GM12801 (cell line): ENCODE results near the gene NINJ1.

Experiments
- TF ChIP-seq, protein P1 (sequence below): IDR thresholded peaks from one replicate; pipeline ENCODE4 v1.5.1; 2011; ENCODE audit warnings: control low read depth; ENCODE audit not compliant: insufficient read length; ENCODE audit errors: extremely low read depth

The NINJ1 gene

GRCh38 chr9:93096131-93096802 is 37.8 kb downstream of the NINJ1 start, which contains the start of gene CARD19:
Gene CARD19, plus strand, starts transcription at chr9:93096217. Its CDS starts 129 bp downstream, at chr9:93096346.
- TF ChIP-seq, protein P1, sequence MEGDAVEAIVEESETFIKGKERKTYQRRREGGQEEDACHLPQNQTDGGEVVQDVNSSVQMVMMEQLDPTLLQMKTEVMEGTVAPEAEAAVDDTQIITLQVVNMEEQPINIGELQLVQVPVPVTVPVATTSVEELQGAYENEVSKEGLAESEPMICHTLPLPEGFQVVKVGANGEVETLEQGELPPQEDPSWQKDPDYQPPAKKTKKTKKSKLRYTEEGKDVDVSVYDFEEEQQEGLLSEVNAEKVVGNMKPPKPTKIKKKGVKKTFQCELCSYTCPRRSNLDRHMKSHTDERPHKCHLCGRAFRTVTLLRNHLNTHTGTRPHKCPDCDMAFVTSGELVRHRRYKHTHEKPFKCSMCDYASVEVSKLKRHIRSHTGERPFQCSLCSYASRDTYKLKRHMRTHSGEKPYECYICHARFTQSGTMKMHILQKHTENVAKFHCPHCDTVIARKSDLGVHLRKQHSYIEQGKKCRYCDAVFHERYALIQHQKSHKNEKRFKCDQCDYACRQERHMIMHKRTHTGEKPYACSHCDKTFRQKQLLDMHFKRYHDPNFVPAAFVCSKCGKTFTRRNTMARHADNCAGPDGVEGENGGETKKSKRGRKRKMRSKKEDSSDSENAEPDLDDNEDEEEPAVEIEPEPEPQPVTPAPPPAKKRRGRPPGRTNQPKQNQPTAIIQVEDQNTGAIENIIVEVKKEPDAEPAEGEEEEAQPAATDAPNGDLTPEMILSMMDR = no peak

GRCh38 chr9:93095205-93096130 is 38.6 kb downstream of the NINJ1 start:
- TF ChIP-seq, protein P1 = no peak

GRCh38 chr9:93094658-93095204 is 39.3 kb downstream of the NINJ1 start:
- TF ChIP-seq, protein P1 = no peak

- TF ChIP-seq, protein P1 = no peak
Measured at GRCh38 chr9:93093877-93094657, 40.0 kb downstream of the NINJ1 start.

GRCh38 chr9:93093127-93093876 is 40.7 kb downstream of the NINJ1 start:
- TF ChIP-seq, protein P1 = no peak

- TF ChIP-seq, protein P1 = no peak
Measured at GRCh38 chr9:93092251-93092991, 41.6 kb downstream of the NINJ1 start.
